ENCODE measurements around the gene NFATC2. TPM values are rescaled to one million over a fixed set of nuclear protein-coding genes. Genes with fewer than 3 reads are reported as not detected.
A peak's percentile ranks its signal among the peaks of the same experiment; 100 is the strongest.

The NFATC2 gene
- total RNA-seq, 1 donor from 2014 or later, result 3.9 TPM

GRCh38 chr20:51456511-51457509, 85.7 kb downstream of the NFATC2 start:
- Histone ChIP-seq H3K27me3 (ENCODE audit: insufficient read depth, low read length) (no peaks in the 10 kb centered on the region), H3K36me3 (ENCODE audit: insufficient read depth, low read length) (no peaks in the 10 kb centered on the region), H3K9ac (ENCODE audit: low read length) (peak overlapping the region; percentile 72), H3K79me2 (ENCODE audit: insufficient read depth, low read length) (no peaks in the 10 kb centered on the region), H3K9me3 (ENCODE audit: insufficient read depth, low read depth, low read length) (no peaks in the 10 kb centered on the region), H3K27ac (ENCODE audit: low read depth, low read length) (peak overlapping the region; percentile 83), H2AFZ (ENCODE audit: low read depth, low read length) (peak overlapping the region; percentile 55), H3K4me2 (ENCODE audit: low read length) (peak overlapping the region; percentile 80), H3K4me3 (ENCODE audit: insufficient read depth, low read depth, low read length) (peak overlapping the region; percentile 11), H3K4me1 (ENCODE audit: insufficient read depth, low read length) (peaks cover 18% of the 10 kb centered on the region), H4K20me1 (ENCODE audit: insufficient read depth, low read length) (no peaks in the 10 kb centered on the region)
- no peak for TF ChIP-seq EZH2 (IDR thresholded peaks at IDR 0.05; ENCODE audit: insufficient read depth, low read length)
- no peak for TF ChIP-seq CTCF (IDR thresholded peaks at IDR 0.05; ENCODE audit: insufficient read depth, low read depth, low read length)
- Mint-ChIP-seq H3K4me1 (ENCODE audit: low read depth, unreplicated experiment) (peaks cover 11% of the 10 kb centered on the region), H3K4me3 (ENCODE audit: unreplicated experiment) (no peak overlapping the region), H3K27me3 (ENCODE audit: low read depth, unreplicated experiment) (no peaks in the 10 kb centered on the region), H3K9me3 (ENCODE audit: unreplicated experiment) (peaks cover 4% of the 10 kb centered on the region), H3K27ac (ENCODE audit: unreplicated experiment) (peak overlapping the region; percentile 77), H3K36me3 (ENCODE audit: low read depth, unreplicated experiment) (peaks cover 14% of the 10 kb centered on the region)
- FAIRE-seq, result no peak
- peak; percentile 89 for DNase-seq (ENCODE audit: low read depth)

GRCh38 chr20:51454250-51454865, 88.2 kb downstream of the NFATC2 start:
- no peak overlapping the region for H3K4me2 ChIP-seq (ENCODE audit: low read length)
- Mint-ChIP-seq H3K4me1 (ENCODE audit: low read depth, unreplicated experiment) (peaks cover 11% of the 10 kb centered on the region), H3K4me3 (ENCODE audit: unreplicated experiment) (no peak overlapping the region), H3K36me3 (ENCODE audit: low read depth, unreplicated experiment) (peaks cover 14% of the 10 kb centered on the region), H3K27me3 (ENCODE audit: low read depth, unreplicated experiment) (no peaks in the 10 kb centered on the region), H3K27ac (ENCODE audit: unreplicated experiment) (peak overlapping the region; percentile 53), H3K9me3 (ENCODE audit: unreplicated experiment) (peaks cover 4% of the 10 kb centered on the region)
- TF ChIP-seq EZH2 (IDR thresholded peaks at IDR 0.05; ENCODE audit: insufficient read depth, low read length) (no peak), CTCF (IDR thresholded peaks at IDR 0.05; ENCODE audit: insufficient read depth, low read depth, low read length) (no peak)
- no peaks in the 10 kb centered on the region for H3K79me2 ChIP-seq (ENCODE audit: insufficient read depth, low read length)
- no peaks in the 10 kb centered on the region for H4K20me1 ChIP-seq (ENCODE audit: insufficient read depth, low read length)
- H3K27ac ChIP-seq (ENCODE audit: low read depth, low read length), result no peak overlapping the region
- no peaks in the 10 kb centered on the region for H3K9me3 ChIP-seq (ENCODE audit: insufficient read depth, low read depth, low read length)
- H3K4me1 ChIP-seq (ENCODE audit: insufficient read depth, low read length), result peaks cover 18% of the 10 kb centered on the region
- no peak overlapping the region for H3K9ac ChIP-seq (ENCODE audit: low read length)
- H3K4me3 ChIP-seq (ENCODE audit: insufficient read depth, low read depth, low read length), result no peak overlapping the region
- FAIRE-seq, result no peak
- no peak overlapping the region for H2AFZ ChIP-seq (ENCODE audit: low read depth, low read length)
- H3K36me3 ChIP-seq (ENCODE audit: insufficient read depth, low read length), result peaks cover 2% of the 10 kb centered on the region
- H3K27me3 ChIP-seq (ENCODE audit: insufficient read depth, low read length), result no peaks in the 10 kb centered on the region
- no peak for DNase-seq (ENCODE audit: low read depth)

Data from astrocyte (in vitro differentiated cells and primary cell).